ENCODE measurements around the gene DCLK3. TPM values are rescaled to one million over a fixed set of nuclear protein-coding genes. Genes with fewer than 3 reads are reported as not detected.

Gene DCLK3
- total RNA-seq, 1 donor from 2014 or later = not detected

DNA sequence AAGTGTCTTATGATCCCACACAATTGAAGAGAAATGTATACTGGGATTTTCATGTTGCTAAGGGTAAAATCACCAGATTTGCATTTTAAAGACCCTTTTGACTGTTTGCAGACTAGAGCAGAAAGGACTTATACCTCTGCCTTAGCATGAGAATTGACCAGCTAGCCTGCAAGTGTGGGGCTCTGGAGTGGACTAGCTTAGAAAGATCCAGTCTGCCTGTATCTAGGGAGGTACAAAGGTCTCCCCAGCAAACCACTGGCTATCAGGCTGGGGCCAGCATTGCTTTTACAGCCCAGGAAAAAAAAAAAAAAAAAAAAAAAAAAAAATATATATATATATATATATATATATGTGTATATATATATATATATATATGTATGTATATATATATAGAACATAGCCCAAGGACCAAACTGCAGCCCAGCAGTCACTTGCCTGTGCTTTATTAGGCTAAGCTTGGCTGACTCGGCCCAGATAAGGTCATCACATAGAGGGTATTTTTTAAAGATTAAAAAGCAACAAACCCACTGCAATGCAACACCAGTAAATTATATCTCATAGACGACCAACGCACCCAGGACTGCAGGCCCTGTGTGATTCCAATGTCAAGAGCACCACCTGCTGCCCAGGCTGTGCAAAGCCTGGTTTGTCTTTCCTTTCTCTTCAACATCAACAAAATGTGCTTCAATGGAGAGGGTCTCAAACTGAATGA lies 63.7 kb downstream of the DCLK3 start:
- DNase-seq (ENCODE audit: low read depth) = peak; percentile 64
- Histone ChIP-seq H3K4me2 (ENCODE audit: low read length) (no peak overlapping the region), H3K4me3 (ENCODE audit: insufficient read depth, low read depth, low read length) (no peak overlapping the region), H3K27ac (ENCODE audit: low read depth, low read length) (no peak overlapping the region), H4K20me1 (ENCODE audit: insufficient read depth, low read length) (no peaks in the 10 kb centered on the region), H2AFZ (ENCODE audit: low read depth, low read length) (no peak overlapping the region), H3K79me2 (ENCODE audit: insufficient read depth, low read length) (no peaks in the 10 kb centered on the region), H3K9me3 (ENCODE audit: insufficient read depth, low read depth, low read length) (no peaks in the 10 kb centered on the region), H3K27me3 (ENCODE audit: insufficient read depth, low read length) (no peaks in the 10 kb centered on the region), H3K4me1 (ENCODE audit: insufficient read depth, low read length) (peaks cover 9% of the 10 kb centered on the region), H3K9ac (ENCODE audit: low read length) (no peak overlapping the region), H3K36me3 (ENCODE audit: insufficient read depth, low read length) (no peaks in the 10 kb centered on the region)
- Mint-ChIP-seq H3K27me3 (ENCODE audit: low read depth, unreplicated experiment) (no peaks in the 10 kb centered on the region), H3K4me1 (ENCODE audit: low read depth, unreplicated experiment) (peaks cover 7% of the 10 kb centered on the region), H3K9me3 (ENCODE audit: unreplicated experiment) (peaks cover 1% of the 10 kb centered on the region), H3K36me3 (ENCODE audit: low read depth, unreplicated experiment) (no peaks in the 10 kb centered on the region), H3K27ac (ENCODE audit: unreplicated experiment) (no peak overlapping the region), H3K4me3 (ENCODE audit: unreplicated experiment) (no peak overlapping the region)
- TF ChIP-seq, protein P1, sequence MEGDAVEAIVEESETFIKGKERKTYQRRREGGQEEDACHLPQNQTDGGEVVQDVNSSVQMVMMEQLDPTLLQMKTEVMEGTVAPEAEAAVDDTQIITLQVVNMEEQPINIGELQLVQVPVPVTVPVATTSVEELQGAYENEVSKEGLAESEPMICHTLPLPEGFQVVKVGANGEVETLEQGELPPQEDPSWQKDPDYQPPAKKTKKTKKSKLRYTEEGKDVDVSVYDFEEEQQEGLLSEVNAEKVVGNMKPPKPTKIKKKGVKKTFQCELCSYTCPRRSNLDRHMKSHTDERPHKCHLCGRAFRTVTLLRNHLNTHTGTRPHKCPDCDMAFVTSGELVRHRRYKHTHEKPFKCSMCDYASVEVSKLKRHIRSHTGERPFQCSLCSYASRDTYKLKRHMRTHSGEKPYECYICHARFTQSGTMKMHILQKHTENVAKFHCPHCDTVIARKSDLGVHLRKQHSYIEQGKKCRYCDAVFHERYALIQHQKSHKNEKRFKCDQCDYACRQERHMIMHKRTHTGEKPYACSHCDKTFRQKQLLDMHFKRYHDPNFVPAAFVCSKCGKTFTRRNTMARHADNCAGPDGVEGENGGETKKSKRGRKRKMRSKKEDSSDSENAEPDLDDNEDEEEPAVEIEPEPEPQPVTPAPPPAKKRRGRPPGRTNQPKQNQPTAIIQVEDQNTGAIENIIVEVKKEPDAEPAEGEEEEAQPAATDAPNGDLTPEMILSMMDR (IDR thresholded peaks at IDR 0.05; ENCODE audit: insufficient read depth, low read depth, low read length) = peak; percentile 99
- TF ChIP-seq EZH2 (IDR thresholded peaks at IDR 0.05; ENCODE audit: insufficient read depth, low read length) = no peak
- FAIRE-seq = peak; percentile 34

DNA sequence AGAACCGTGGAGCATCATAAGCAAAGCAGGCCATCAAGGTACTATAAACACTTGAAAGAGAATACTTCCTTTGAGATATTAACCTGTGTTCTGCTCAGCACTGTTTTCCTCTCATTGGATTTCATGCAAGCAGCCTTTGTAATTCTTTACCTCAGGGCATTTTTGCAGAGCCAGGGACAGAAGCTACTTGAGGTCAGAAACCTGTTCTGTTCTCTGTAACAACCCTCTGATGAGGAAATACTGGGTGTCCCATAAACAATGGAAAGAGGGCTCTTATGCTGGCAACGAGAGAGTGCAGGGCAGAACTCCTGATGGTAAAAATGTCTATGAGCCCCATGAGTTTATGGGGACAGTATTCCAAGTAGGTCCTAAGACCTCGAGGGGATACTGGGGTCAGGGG lies 66.0 kb downstream of the DCLK3 start:
- no peaks in the 10 kb centered on the region for H3K27me3 ChIP-seq (ENCODE audit: insufficient read depth, low read length)
- peaks cover 13% of the 10 kb centered on the region for H3K4me1 Mint-ChIP-seq (ENCODE audit: low read depth, unreplicated experiment)
- no peaks in the 10 kb centered on the region for H3K36me3 ChIP-seq (ENCODE audit: insufficient read depth, low read length)
- no peak overlapping the region for H3K4me2 ChIP-seq (ENCODE audit: low read length)
- H3K27ac ChIP-seq (ENCODE audit: low read depth, low read length) = no peak overlapping the region
- H3K27ac Mint-ChIP-seq (ENCODE audit: unreplicated experiment) = no peak overlapping the region
- no peaks in the 10 kb centered on the region for H3K9me3 ChIP-seq (ENCODE audit: insufficient read depth, low read depth, low read length)
- H3K9me3 Mint-ChIP-seq (ENCODE audit: unreplicated experiment) = no peaks in the 10 kb centered on the region
- DNase-seq (ENCODE audit: low read depth) = no peak
- no peak overlapping the region for H3K4me3 ChIP-seq (ENCODE audit: insufficient read depth, low read depth, low read length)
- TF ChIP-seq, protein P1 (IDR thresholded peaks at IDR 0.05; ENCODE audit: insufficient read depth, low read depth, low read length) = no peak
- no peak for TF ChIP-seq EZH2 (IDR thresholded peaks at IDR 0.05; ENCODE audit: insufficient read depth, low read length)
- H3K4me3 Mint-ChIP-seq (ENCODE audit: unreplicated experiment) = no peak overlapping the region
- H2AFZ ChIP-seq (ENCODE audit: low read depth, low read length) = no peak overlapping the region
- H3K27me3 Mint-ChIP-seq (ENCODE audit: low read depth, unreplicated experiment) = no peaks in the 10 kb centered on the region
- H3K36me3 Mint-ChIP-seq (ENCODE audit: low read depth, unreplicated experiment) = no peaks in the 10 kb centered on the region
- FAIRE-seq = no peak
- peaks cover 12% of the 10 kb centered on the region for H3K4me1 ChIP-seq (ENCODE audit: insufficient read depth, low read length)
- no peaks in the 10 kb centered on the region for H4K20me1 ChIP-seq (ENCODE audit: insufficient read depth, low read length)
- no peaks in the 10 kb centered on the region for H3K79me2 ChIP-seq (ENCODE audit: insufficient read depth, low read length)
- no peak overlapping the region for H3K9ac ChIP-seq (ENCODE audit: low read length)
